GM18907 (cell line): ENCODE results near the gene ANXA4.
A peak's percentile ranks its signal among the peaks of the same experiment; 100 is the strongest.
"Not testable (repeated sequence)": the region's sequence is repeated elsewhere in the genome, so short reads cannot be mapped to it uniquely, and the experiment has no call there.

ENCODE experiments used
- ATAC-seq: cut with Tn5 transposase; IDR thresholded peaks from one replicate; pipeline ENCODE4 v1.9.1; 2021; ENCODE audit warnings: mild to moderate bottlenecking, moderate library complexity; ENCODE audit not compliant: unreplicated experiment

The ANXA4 gene

GRCh38 chr2:69753659-69754363 lies 11.9 kb downstream of the ANXA4 start:
- no peak for ATAC-seq

GRCh38 chr2:69754633-69755032 lies 12.7 kb downstream of the ANXA4 start:
- ATAC-seq, result no peak

GRCh38 chr2:69755862-69756467 lies 14.0 kb downstream of the ANXA4 start:
- peak; percentile 69 for ATAC-seq

GRCh38 chr2:69762025-69762424 lies 20.1 kb downstream of the ANXA4 start:
- ATAC-seq, result no peak

GRCh38 chr2:69762513-69763494 lies 20.9 kb downstream of the ANXA4 start:
- ATAC-seq, result peak; percentile 48

GRCh38 chr2:69763831-69764230 lies 21.9 kb downstream of the ANXA4 start:
- ATAC-seq, result not testable (repeated sequence)

- no peak for ATAC-seq
Observed at GRCh38 chr2:69764286-69765095, 22.6 kb downstream of the ANXA4 start.

GRCh38 chr2:69765096-69765380 lies 23.1 kb downstream of the ANXA4 start:
- ATAC-seq, result no peak

- ATAC-seq, result no peak
Observed at GRCh38 chr2:69766014-69766413, 24.1 kb downstream of the ANXA4 start.

- no peak for ATAC-seq
Observed at GRCh38 chr2:69767034-69767433, 25.1 kb downstream of the ANXA4 start.

GRCh38 chr2:69768235-69768634 lies 26.3 kb downstream of the ANXA4 start:
- no peak for ATAC-seq

- ATAC-seq, result no peak
Observed at GRCh38 chr2:69768789-69769188, 26.9 kb downstream of the ANXA4 start.

GRCh38 chr2:69769272-69769671 lies 27.3 kb downstream of the ANXA4 start:
- ATAC-seq, result no peak

- ATAC-seq, result no peak
Observed at GRCh38 chr2:69770193-69770702, 28.3 kb downstream of the ANXA4 start.

- ATAC-seq, result no peak
Observed at GRCh38 chr2:69770747-69771146, 28.8 kb downstream of the ANXA4 start.

- no peak for ATAC-seq
Observed at GRCh38 chr2:69771461-69771860, 29.5 kb downstream of the ANXA4 start.

GRCh38 chr2:69773206-69773605 lies 31.3 kb downstream of the ANXA4 start:
- no peak for ATAC-seq

GRCh38 chr2:69774258-69774983 lies 32.5 kb downstream of the ANXA4 start:
- ATAC-seq, result peak; percentile 18

- peak; percentile 43 for ATAC-seq
Observed at GRCh38 chr2:69774984-69775982, 33.3 kb downstream of the ANXA4 start.
